Transverse colon (tissue), 4 donors: ENCODE data around the gene EML6.

Experiments used
- POLR2A ChIP-seq: fragments of 450-650 bp; IDR thresholded peaks from one replicate; pipeline ENCODE4 v1.6.1; 2016; ENCODE audit warnings: antibody characterized with exemption, mild to moderate bottlenecking, moderate library complexity
- POLR2AphosphoS5 ChIP-seq, 3 donors: sonication (generic); formaldehyde crosslinking; IDR thresholded peaks; one replicate each; pipeline ENCODE4 v1.6.1; 2016; ENCODE audit warnings: antibody characterized with exemption in 3 of 3
- TF ChIP-seq, protein P1 (sequence below), 5 experiments: fragments of 200-600 bp in 3 of 5; fragments of 450-650 bp in 2 of 5; sonication (generic) in 3 of 5; IDR thresholded peaks; 1 replicate in 2 of 5; 2 replicates in 3 of 5; pipeline ENCODE4 v1.5.1; 2016 to 2017; ENCODE audit warnings: antibody characterized with exemption in 5 of 5, inconsistent platforms in 3 of 5, mild to moderate bottlenecking in 2 of 5, moderate library complexity in 1 of 5

DNA sequence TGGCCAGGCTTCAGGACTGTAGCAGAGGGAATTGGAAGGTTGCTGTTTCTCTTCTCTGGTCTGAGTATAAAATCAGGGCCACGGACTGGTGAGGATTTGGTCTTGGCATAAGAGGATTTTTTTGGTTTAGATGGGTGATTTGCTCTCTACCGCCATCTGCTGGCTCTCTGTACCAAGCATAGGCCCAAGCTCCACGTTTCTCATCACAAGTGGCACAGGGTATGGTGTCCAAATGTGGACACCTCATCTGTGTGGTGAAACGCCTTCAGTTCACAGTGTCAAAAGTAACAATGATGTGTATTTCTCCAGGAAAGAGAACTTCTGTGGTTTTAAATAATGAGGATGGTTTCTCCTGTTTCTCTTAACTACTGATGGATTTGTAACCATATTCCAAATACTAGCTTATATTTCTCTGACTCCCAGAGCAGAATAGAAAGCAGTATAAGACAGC is 115.1 kb downstream of the EML6 start:
- TF ChIP-seq POLR2A (no peak), POLR2AphosphoS5 (IDR thresholded peaks at IDR 0.05) (no peak)
- TF ChIP-seq, protein P1, sequence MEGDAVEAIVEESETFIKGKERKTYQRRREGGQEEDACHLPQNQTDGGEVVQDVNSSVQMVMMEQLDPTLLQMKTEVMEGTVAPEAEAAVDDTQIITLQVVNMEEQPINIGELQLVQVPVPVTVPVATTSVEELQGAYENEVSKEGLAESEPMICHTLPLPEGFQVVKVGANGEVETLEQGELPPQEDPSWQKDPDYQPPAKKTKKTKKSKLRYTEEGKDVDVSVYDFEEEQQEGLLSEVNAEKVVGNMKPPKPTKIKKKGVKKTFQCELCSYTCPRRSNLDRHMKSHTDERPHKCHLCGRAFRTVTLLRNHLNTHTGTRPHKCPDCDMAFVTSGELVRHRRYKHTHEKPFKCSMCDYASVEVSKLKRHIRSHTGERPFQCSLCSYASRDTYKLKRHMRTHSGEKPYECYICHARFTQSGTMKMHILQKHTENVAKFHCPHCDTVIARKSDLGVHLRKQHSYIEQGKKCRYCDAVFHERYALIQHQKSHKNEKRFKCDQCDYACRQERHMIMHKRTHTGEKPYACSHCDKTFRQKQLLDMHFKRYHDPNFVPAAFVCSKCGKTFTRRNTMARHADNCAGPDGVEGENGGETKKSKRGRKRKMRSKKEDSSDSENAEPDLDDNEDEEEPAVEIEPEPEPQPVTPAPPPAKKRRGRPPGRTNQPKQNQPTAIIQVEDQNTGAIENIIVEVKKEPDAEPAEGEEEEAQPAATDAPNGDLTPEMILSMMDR (IDR thresholded peaks at IDR 0.05): peak; percentile 76 to 93 (median 89)
